ENCODE data around the gene WDR59. TPM values are rescaled to one million over a fixed set of nuclear protein-coding genes. Genes with fewer than 3 reads are reported as not detected.
"Not testable (repeated sequence)": the region's sequence is repeated elsewhere in the genome, so short reads cannot be mapped to it uniquely, and the experiment has no call there.

The WDR59 gene
- polyA plus RNA-seq, 1 donor: 58.0 TPM

- DNase-seq: no peak
Observed at GRCh38 chr16:74850027-74850426, 134.9 kb downstream of the WDR59 start.

GRCh38 chr16:74847202-74847601, 137.7 kb downstream of the WDR59 start:
- DNase-seq: no peak

DNA sequence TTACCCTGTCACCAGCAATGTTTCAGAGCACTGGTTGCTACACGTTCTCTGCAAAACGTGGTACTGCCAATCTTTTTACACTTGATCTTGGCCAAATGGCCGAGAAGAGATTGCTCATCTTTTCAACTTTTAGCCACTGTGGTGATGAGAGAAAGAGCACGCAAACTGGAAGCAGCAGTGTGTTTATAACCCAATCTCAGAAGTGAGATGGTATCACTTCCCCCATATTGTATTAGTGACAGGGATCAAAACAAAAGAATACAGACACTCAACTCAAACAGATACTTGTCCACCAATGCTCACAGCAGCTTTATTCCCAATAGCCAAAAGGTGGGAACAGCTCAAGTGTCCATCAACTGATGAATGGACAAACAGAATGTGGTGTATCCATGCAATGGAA, 138.2 kb downstream of the WDR59 start:
- no peak for DNase-seq

DNA sequence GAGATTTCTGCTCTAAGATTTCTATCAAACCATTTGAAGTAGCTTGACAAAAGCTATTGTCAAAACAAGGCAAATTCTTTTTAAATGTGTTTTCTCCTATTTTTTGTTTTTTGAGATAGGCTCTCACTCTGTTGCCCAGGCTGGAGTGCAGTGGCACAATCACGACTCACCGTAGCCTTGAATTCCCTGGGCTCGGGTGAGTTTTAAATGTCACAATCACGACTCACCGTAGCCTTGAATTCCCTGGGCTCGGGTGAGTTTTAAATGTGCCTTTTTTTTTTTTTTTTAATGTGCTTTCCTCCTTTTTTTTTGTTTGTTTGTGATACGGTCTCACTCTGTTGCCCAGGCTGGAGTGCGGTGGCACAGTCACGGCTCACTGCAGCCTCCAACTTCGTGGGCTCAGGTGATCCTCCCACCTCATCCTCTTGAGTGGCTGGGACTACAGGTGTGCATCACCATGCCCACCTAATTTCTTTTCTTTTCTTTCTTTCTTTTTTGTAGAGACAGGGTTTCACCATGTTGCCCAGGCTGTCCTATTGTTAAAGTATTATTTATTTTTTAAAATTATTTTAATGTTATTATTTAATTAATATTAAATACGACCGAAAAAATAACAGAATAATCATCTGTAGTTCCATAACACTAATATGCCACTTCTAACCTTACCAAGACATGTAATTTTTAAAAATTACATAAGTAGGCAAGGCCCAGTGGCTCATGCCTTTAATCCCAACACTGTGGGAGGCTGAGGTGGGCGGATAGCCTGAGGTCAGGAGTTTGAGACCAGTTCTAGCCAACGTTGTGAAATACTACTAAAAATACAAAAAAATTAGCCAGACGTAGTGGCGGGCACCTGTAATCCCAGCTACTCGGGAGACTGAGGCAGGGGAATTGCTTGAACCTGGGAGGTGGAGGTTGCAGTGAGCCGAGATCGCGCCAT, 140.6 kb downstream of the WDR59 start:
- DNase-seq: no peak

DNA sequence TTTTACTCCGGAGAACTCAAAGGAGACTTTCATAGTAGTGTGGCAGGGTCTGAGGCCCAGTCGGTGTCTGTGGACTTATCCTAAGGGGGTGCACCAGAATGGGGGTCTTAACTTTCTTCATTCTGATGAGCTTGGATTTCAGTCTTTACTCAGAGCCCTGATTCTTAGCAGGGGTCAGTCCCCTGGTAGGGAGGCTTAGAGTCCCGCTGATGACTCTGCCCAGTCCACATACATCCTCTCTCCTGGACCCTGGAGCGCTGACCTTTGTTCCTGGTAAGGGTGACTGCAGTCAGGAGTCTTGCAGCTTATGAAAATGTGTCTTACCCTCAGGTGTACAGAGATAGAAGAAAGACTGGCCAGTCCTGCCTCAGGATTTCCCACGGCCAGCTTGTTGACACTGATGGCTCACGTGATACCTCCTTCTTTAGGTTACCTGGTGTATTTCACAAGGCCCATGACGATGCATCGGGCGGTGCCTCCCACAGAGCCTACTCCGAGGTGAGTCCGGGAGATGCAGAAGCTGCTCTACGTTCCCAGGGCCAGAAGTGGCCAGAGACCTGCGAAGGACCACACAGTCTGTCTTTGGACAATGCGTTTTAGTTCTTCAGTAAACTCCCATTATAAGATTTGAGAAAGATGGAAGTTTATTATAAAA, 141.4 kb downstream of the WDR59 start:
- not testable (repeated sequence) for DNase-seq

- no peak for DNase-seq
Observed at GRCh38 chr16:74842413-74842812, 142.5 kb downstream of the WDR59 start.

DNA sequence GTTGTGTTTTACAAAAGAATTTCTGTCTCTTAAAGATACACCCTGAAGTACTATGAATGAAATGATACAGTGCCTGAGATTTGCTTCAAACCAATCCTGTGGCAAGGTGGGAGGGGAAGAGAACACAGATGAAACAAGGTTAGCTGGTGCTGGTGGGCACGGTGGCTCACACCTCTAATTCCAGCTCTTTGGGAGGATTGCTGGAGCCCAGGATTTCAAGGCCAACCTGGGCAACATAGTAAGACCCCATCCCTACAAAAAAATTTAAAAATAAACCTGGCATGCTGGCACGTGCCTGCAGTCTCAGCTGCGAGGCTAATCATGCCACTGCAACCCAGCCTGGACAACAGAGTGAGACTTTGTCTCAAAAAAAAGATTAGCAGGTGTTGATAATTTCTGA, 143.0 kb downstream of the WDR59 start:
- DNase-seq: no peak

- no peak for DNase-seq
Observed at GRCh38 chr16:74841469-74841868, 143.5 kb downstream of the WDR59 start.

- DNase-seq: no peak
Observed at GRCh38 chr16:74837056-74837455, 147.9 kb downstream of the WDR59 start.

GRCh38 chr16:74836111-74836671, 148.7 kb downstream of the WDR59 start:
- DNase-seq: no peak

DNA sequence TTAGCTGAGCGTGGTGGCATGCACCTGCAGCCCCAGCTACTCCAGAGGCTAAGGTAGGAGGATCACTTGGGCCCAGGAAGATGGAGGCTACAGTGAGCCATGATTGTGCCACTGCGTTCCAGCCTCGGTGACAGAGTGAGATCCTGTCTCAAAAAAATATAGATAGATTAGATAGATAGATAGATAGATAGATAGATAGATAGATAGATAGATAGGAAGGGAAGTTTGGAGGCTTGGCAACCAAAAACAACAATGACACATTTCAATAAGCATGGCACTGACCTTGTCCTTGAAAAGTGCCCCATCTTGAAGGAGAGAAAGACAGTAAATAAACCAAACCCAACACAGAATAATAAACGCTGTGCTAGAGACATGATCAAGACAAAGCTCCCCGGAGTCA, 152.7 kb downstream of the WDR59 start:
- no peak for DNase-seq

DNA sequence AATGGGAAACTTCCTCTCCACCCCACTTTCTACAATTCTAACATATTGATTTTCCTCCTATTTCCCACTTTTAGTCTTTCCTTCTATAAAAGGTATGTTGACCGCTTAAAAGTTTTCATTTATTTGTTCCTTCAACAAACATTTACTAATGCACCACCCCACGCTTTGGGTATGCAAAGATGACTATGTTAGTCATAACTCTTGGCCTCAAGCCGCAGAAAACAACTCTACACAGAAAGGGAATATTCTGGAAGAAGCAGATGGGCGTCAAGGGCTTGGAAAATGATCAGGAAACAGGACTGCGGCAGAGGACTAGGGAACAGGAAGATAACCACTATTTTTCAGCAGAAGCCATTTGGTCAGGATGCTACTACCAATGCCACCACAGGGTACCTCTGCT, 153.5 kb downstream of the WDR59 start:
- DNase-seq: no peak

DNA sequence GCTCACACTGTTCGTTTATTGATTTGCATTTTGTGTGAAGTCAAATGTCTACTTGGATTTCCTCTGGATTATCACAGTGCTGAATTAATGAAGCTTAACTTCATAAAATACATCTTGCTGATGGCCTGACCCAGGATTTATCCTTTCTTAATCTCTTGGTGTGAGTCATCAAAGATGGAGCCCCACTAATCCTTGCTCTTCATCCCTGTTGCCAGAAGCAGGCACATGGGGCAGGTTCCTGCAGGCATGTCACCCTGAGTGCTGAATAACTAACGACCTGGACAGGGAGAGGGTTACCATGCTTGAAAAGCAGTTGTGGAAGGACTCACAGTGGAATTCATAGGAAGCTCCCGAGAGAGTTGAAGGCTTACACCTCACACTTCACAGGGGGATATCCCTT, 154.3 kb downstream of the WDR59 start:
- no peak for DNase-seq

- no peak for DNase-seq
Observed at GRCh38 chr16:74829637-74830036, 155.3 kb downstream of the WDR59 start.

- DNase-seq: no peak
Observed at GRCh38 chr16:74825941-74826340, 159.0 kb downstream of the WDR59 start.

- DNase-seq: no peak
Observed at GRCh38 chr16:74825016-74825415, 159.9 kb downstream of the WDR59 start.

Other genes starting within 250 kb of the WDR59 start
- gene FA2H, start 210.3 kb downstream of the WDR59 start, polyA plus RNA-seq (ENCODE audit: insufficient read length): 0.22 TPM
- gene ZNRF1, start 13.9 kb upstream of the WDR59 start, polyA plus RNA-seq (ENCODE audit: insufficient read length): 53.4 TPM
- 3.7 TPM for gene LDHD, start 131.7 kb upstream of the WDR59 start, polyA plus RNA-seq (ENCODE audit: insufficient read length)
- gene ZFP1, start 163.4 kb upstream of the WDR59 start, polyA plus RNA-seq (ENCODE audit: insufficient read length): 11.9 TPM
- gene CTRB2, start 222.0 kb upstream of the WDR59 start, polyA plus RNA-seq (ENCODE audit: insufficient read length): 0.23 TPM
- gene CTRB1, start 233.9 kb upstream of the WDR59 start, polyA plus RNA-seq (ENCODE audit: insufficient read length): 0.15 TPM

All from hindlimb muscle (tissue), 1 donor.